GM18870 (cell line): ENCODE measurements around the gene LTBP2.

ENCODE experiments used
- ATAC-seq: cut with Tn5 transposase; IDR thresholded peaks from one replicate; pipeline ENCODE4 v1.9.1; 2021; ENCODE audit warnings: moderate library complexity; ENCODE audit not compliant: unreplicated experiment

The LTBP2 gene

GRCh38 chr14:74592476-74593201 lies 19.4 kb downstream of the LTBP2 start:
- no peak for ATAC-seq

- ATAC-seq: no peak
These were observed 20.1 kb downstream of the LTBP2 start for GRCh38 chr14:74591899-74592298.

- no peak for ATAC-seq
These were observed 20.6 kb downstream of the LTBP2 start for GRCh38 chr14:74591394-74591793.

GRCh38 chr14:74589291-74589879 lies 22.7 kb downstream of the LTBP2 start:
- ATAC-seq: no peak

- no peak for ATAC-seq
These were observed 24.7 kb downstream of the LTBP2 start for GRCh38 chr14:74587363-74587707.

- ATAC-seq: no peak
These were observed 25.2 kb downstream of the LTBP2 start for GRCh38 chr14:74586681-74587362.

- ATAC-seq: no peak
These were observed 26.4 kb downstream of the LTBP2 start for GRCh38 chr14:74585406-74586335.

- ATAC-seq: no peak
These were observed 27.1 kb downstream of the LTBP2 start for GRCh38 chr14:74584951-74585350.

GRCh38 chr14:74583689-74584434 lies 28.2 kb downstream of the LTBP2 start:
- no peak for ATAC-seq

GRCh38 chr14:74582910-74583581 lies 29.0 kb downstream of the LTBP2 start:
- ATAC-seq: no peak

GRCh38 chr14:74580275-74580672 lies 31.8 kb downstream of the LTBP2 start:
- no peak for ATAC-seq

- no peak for ATAC-seq
These were observed 32.4 kb downstream of the LTBP2 start for GRCh38 chr14:74579447-74580274.

- ATAC-seq: no peak
These were observed 33.6 kb downstream of the LTBP2 start for GRCh38 chr14:74578479-74578878.

- no peak for ATAC-seq
These were observed 34.1 kb downstream of the LTBP2 start for GRCh38 chr14:74577948-74578275.

GRCh38 chr14:74577247-74577947 lies 34.6 kb downstream of the LTBP2 start:
- ATAC-seq: no peak

- ATAC-seq: no peak
These were observed 36.1 kb downstream of the LTBP2 start for GRCh38 chr14:74575936-74576335.

GRCh38 chr14:74575507-74575906 lies 36.5 kb downstream of the LTBP2 start:
- ATAC-seq: no peak

GRCh38 chr14:74574706-74575105 lies 37.3 kb downstream of the LTBP2 start:
- no peak for ATAC-seq

- ATAC-seq: no peak
These were observed 38.0 kb downstream of the LTBP2 start for GRCh38 chr14:74574090-74574433.
